ENCODE measurements around the gene SLC8B1. TPM values are rescaled to one million over a fixed set of nuclear protein-coding genes. Genes with fewer than 3 reads are reported as not detected.

The SLC8B1 gene
- total and polyA plus RNA-seq, 2 of the 4 experiments (the other 2 are of a cell fraction), result 4.1 to 10.2 TPM

GRCh38 chr12:113374823-113375428 is 40.0 kb upstream of the SLC8B1 start:
- H3K27ac ChIP-seq (ENCODE audit: insufficient read depth, low read length), result no peak overlapping the region
- WGBS, 2 experiments (ENCODE audit: extremely low coverage in 2 of 2, insufficient read length in 1 of 2), result no CpG with 5 or more reads among the region's 4 CpGs
- in situ Hi-C loops (cut with MboI; ENCODE audit: low sequenced_read_pairs) (no loop called here), intact Hi-C loops (cut with micrococcal nuclease) (no loop called here), dilution Hi-C loops (cut with HindIII; ENCODE audit: low sequenced_read_pairs, unreplicated experiment) (no loop called here)
- no peak overlapping the region for H3K14ac ChIP-seq (replicated peaks; ENCODE audit: low read depth, low read length)
- peaks cover 23% of the 10 kb centered on the region for H3K36me3 ChIP-seq (ENCODE audit: control insufficient read depth, insufficient read depth, low read length)
- H3K79me1 ChIP-seq (ENCODE audit: low read depth in 1 of 2, low read length in 2 of 2), result peaks cover 0 to 6% of the 10 kb centered on the region in 2 experiments; a peak in 1 of 4 replicates
- no peak overlapping the region for H2BK5ac ChIP-seq (ENCODE audit: low read depth, low read length, poor library complexity, severe bottlenecking)
- no peak overlapping the region for H4K8ac ChIP-seq (ENCODE audit: low read depth in 2 of 2, low read length in 2 of 2)
- H3K4ac ChIP-seq (ENCODE audit: low read depth, low read length), result no peak overlapping the region
- ATAC-seq (ENCODE audit: low read depth) (no peak), DNase-seq (no peak)
- H3K4me2 ChIP-seq (ENCODE audit: low read depth, low read length), result no peak overlapping the region
- CTCF ChIA-PET, result no interaction called here
- H2AK5ac ChIP-seq (ENCODE audit: low read depth, low read length), result no peak overlapping the region
- no TSS peak for BruUV-seq (replicated peaks)
- no peak overlapping the region for H3K4me3 ChIP-seq (ENCODE audit: insufficient read depth, low read depth, low read length)
- H2BK20ac ChIP-seq (ENCODE audit: low read depth, low read length), result no peak overlapping the region
- peaks cover 18% of the 10 kb centered on the region; the same call in 1 of the 2 replicates for H3K9me1 ChIP-seq (ENCODE audit: insufficient read depth, low read length)
- H4K20me1 ChIP-seq (ENCODE audit: insufficient read depth, low read length), result no peaks in the 10 kb centered on the region; the same call in 1 of the 2 replicates
- H2BK120ac ChIP-seq (ENCODE audit: low read depth, low read length), result no peak overlapping the region
- no peak overlapping the region for H3K56ac ChIP-seq (ENCODE audit: extremely low read depth, insufficient read depth, low read length)
- no peak overlapping the region for H2AFZ ChIP-seq (replicated peaks; ENCODE audit: low read length, poor library complexity)
- no peak overlapping the region for H2AK9ac ChIP-seq (replicated peaks; ENCODE audit: low read depth, low read length, poor library complexity)
- no peak overlapping the region for H3K9ac ChIP-seq (ENCODE audit: low read depth, low read length)
- TF ChIP-seq RCOR1 (IDR thresholded peaks at IDR 0.05; ENCODE audit: insufficient replicate concordance, low read length) (no peak), RFX5 (IDR thresholded peaks at IDR 0.05; ENCODE audit: low read depth, low read length) (no peak), MAZ (IDR thresholded peaks at IDR 0.05; ENCODE audit: borderline replicate concordance, low read depth, low read length) (no peak), CHD1 (IDR thresholded peaks at IDR 0.05; ENCODE audit: low read depth, low read length) (no peak), NFE2L2 (IDR thresholded peaks at IDR 0.05; ENCODE audit: low read depth, low read length) (no peak), FOS (IDR thresholded peaks at IDR 0.05; ENCODE audit: low read depth, low read length) (no peak), MXI1 (IDR thresholded peaks at IDR 0.05; ENCODE audit: borderline replicate concordance, low read depth, low read length) (no peak), POLR2A (IDR thresholded peaks at IDR 0.05; ENCODE audit: low read depth, low read length) (no peak), CEBPB (IDR thresholded peaks at IDR 0.05; ENCODE audit: low read depth, low read length) (no peak), MAFK (IDR thresholded peaks at IDR 0.05; ENCODE audit: low read depth, low read length) (no peak), SMC3 (IDR thresholded peaks at IDR 0.05; ENCODE audit: low read depth, low read length) (no peak), RAD21 (IDR thresholded peaks at IDR 0.05; ENCODE audit: low read length) (no peak), BHLHE40 (IDR thresholded peaks at IDR 0.05; ENCODE audit: low read depth, low read length) (no peak)
- TF ChIP-seq, protein P1, sequence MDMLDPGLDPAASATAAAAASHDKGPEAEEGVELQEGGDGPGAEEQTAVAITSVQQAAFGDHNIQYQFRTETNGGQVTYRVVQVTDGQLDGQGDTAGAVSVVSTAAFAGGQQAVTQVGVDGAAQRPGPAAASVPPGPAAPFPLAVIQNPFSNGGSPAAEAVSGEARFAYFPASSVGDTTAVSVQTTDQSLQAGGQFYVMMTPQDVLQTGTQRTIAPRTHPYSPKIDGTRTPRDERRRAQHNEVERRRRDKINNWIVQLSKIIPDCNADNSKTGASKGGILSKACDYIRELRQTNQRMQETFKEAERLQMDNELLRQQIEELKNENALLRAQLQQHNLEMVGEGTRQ (IDR thresholded peaks at IDR 0.05; ENCODE audit: low read depth, low read length), result no peak
- TF ChIP-seq, protein P2, sequence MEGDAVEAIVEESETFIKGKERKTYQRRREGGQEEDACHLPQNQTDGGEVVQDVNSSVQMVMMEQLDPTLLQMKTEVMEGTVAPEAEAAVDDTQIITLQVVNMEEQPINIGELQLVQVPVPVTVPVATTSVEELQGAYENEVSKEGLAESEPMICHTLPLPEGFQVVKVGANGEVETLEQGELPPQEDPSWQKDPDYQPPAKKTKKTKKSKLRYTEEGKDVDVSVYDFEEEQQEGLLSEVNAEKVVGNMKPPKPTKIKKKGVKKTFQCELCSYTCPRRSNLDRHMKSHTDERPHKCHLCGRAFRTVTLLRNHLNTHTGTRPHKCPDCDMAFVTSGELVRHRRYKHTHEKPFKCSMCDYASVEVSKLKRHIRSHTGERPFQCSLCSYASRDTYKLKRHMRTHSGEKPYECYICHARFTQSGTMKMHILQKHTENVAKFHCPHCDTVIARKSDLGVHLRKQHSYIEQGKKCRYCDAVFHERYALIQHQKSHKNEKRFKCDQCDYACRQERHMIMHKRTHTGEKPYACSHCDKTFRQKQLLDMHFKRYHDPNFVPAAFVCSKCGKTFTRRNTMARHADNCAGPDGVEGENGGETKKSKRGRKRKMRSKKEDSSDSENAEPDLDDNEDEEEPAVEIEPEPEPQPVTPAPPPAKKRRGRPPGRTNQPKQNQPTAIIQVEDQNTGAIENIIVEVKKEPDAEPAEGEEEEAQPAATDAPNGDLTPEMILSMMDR (conservative IDR thresholded peaks at IDR 0.05; ENCODE audit: low read depth, low read length), result no peak
- TF ChIP-seq, protein P3, sequence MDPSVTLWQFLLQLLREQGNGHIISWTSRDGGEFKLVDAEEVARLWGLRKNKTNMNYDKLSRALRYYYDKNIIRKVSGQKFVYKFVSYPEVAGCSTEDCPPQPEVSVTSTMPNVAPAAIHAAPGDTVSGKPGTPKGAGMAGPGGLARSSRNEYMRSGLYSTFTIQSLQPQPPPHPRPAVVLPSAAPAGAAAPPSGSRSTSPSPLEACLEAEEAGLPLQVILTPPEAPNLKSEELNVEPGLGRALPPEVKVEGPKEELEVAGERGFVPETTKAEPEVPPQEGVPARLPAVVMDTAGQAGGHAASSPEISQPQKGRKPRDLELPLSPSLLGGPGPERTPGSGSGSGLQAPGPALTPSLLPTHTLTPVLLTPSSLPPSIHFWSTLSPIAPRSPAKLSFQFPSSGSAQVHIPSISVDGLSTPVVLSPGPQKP (IDR thresholded peaks at IDR 0.05; ENCODE audit: borderline replicate concordance, low read depth, low read length), result no peak
- POLR2A ChIA-PET (ENCODE audit: unreplicated experiment), result no interaction called here
- no peaks in the 10 kb centered on the region for H3K4me1 ChIP-seq (ENCODE audit: control insufficient read depth, insufficient read depth, low read length)
- H3K27me3 ChIP-seq (ENCODE audit: control insufficient read depth, insufficient read depth, low read length), result no peaks in the 10 kb centered on the region
- no peak overlapping the region for H4K91ac ChIP-seq (ENCODE audit: insufficient read depth, low read depth, low read length)
- H4K5ac ChIP-seq (ENCODE audit: low read depth, low read length), result no peak overlapping the region
- H3K18ac ChIP-seq (ENCODE audit: low read depth, low read length), result no peak overlapping the region
- no peaks in the 10 kb centered on the region for H3K9me3 ChIP-seq (ENCODE audit: control insufficient read depth, insufficient read depth, low read length)
- H2BK15ac ChIP-seq (ENCODE audit: low read depth, low read length), result no peak overlapping the region
- no peak overlapping the region for H3K23ac ChIP-seq (ENCODE audit: low read depth, low read length)

Data from IMR-90 (cell line).